Gastrocnemius medialis (tissue), 4 donors: ENCODE results near the gene FEM1A.

ENCODE experiments used
- CTCF ChIP-seq, 5 experiments: fragments of 450-650 bp in 3 of 5; fragments of 200-600 bp in 2 of 5; sonication (generic) in 2 of 5; IDR thresholded peaks in 4 of 5; conservative IDR thresholded peaks in 1 of 5; 1 replicate in 4 of 5; 2 replicates in 1 of 5; pipeline ENCODE4 v1.5.1; 2016 to 2019; ENCODE audit warnings: antibody characterized with exemption in 5 of 5, mild to moderate bottlenecking in 3 of 5, moderate library complexity in 3 of 5
- POLR2A ChIP-seq, 2 donors: fragments of 450-650 bp; IDR thresholded peaks; one replicate each; pipeline ENCODE4 v1.6.1; 2017; ENCODE audit warnings: antibody characterized with exemption in 2 of 2, mild to moderate bottlenecking in 2 of 2, moderate library complexity in 2 of 2

DNA sequence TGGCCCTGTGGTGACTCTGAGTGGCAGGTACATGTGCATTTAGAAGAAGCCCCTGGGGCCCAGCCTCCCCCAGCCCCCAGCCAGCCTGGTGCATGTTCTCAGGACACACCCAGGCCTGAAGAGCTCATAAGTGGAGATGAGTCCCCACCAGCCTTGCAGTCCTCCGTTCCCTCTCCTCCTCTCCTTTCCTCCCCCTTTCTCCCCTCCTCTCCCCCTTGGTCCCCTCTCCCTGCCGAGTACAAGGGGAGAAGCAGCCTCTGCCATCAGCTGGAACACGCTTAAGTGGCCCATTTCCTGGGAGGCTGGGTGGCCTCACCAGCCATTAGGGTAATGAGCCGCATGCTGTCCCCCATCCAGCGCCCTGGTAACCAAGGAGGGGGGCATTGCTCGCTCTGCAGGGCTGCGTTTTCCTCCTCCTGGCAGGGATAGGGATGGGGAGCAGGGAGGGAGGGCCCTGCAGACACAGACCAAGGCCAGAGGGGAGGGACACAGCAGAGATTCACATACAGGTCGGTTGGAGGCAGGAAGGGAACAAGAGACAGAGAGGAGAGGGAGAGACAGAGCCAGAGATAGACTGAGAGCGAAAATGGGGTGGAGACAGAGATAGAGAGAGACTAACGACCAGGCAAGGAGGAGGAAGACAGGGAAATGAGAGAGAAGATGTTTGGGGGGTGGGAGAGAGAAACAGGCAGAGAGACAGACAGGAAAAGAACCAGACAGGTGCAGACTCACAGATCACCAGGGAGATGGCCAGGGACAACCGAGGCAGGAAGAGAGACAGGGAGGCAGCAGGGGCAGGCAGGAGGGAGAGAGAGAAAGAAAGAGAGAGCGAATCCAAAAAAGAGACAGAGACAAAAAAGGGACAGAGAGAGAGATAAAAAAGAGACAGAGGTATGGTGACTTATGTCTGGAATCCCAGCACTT is 48.5 kb upstream of the FEM1A start:
- TF ChIP-seq CTCF (IDR thresholded peaks at IDR 0.05 in 4 of 5, conservative IDR thresholded peaks at IDR 0.05 in 1 of 5) (no peak), POLR2A (IDR thresholded peaks at IDR 0.05) (no peak)
